ENCODE measurements around the gene AFMID.

- TF ChIP-seq CTCF (conservative IDR thresholded peaks at IDR 0.05; ENCODE audit: low read depth in 2 of 2), result no peak
- no peak for TF ChIP-seq EZH2 (IDR thresholded peaks at IDR 0.05; ENCODE audit: low read depth, unreplicated experiment)
- TF ChIP-seq EZH2phosphoT487 (IDR thresholded peaks at IDR 0.05; ENCODE audit: unreplicated experiment), result no peak
- no peak for TF ChIP-seq CREB1 (CRISPR knock-in tag; IDR thresholded peaks at IDR 0.05; ENCODE audit: low read depth)
Measured at GRCh38 chr17:78248051-78248914, 61.1 kb downstream of the AFMID start.
